ENCODE measurements around the gene NFU1. TPM values are rescaled to one million over a fixed set of nuclear protein-coding genes. Genes with fewer than 3 reads are reported as not detected.
A peak's percentile ranks its signal among the peaks of the same experiment; 100 is the strongest.
"Not testable (repeated sequence)": the region's sequence is repeated elsewhere in the genome, so short reads cannot be mapped to it uniquely, and the experiment has no call there.

NFU1 gene
- total RNA-seq, 1 donor from 2014 or later: 32.3 TPM

DNA sequence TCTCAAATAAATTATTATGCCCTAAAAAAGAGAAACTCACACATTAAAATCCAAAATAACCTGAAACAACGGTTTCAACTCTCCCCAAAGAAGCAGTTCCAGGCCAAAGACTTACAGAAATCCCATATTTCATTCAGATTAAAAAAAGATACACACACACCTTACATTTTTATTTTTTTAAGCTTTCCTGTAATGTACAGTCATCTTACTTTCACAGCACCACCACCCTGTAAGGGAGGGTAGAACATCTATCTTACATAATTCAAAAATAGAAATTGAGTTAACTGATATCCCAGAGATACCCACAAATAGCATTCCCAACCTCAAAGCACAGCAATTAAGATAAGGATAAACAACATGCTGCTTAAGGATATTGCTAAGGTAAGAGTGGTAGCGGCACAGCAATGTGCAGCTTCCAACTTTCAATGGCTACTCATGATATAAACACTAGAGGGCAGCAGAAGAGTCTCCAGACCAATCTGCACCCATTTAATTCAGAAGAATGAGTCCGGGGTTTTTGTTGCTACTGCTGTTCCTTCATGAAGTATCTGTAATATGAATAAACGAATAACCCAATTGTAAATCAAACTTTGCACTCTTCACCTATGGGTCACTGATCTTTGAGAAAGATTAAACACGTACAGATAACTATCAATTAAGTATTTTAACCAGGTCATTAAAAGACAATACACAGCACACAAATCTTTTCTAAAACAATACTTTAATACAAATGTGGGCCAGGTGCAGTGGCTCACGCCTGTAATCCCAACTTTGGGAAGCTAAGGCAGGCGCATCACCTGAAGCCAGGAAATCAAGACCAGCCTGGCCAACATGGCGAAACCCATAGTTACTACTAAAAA is 61.5 kb downstream of the NFU1 start:
- Mint-ChIP-seq H3K4me1 (peaks cover 18% of the 10 kb centered on the region), H3K4me3 (no peak overlapping the region), H3K9me3 (no peaks in the 10 kb centered on the region), H3K27ac (no peak overlapping the region), H3K27me3 (no peaks in the 10 kb centered on the region), H3K36me3 (ENCODE audit: low read depth) (peaks cover 14% of the 10 kb centered on the region)
- intact Hi-C loops (cut with micrococcal nuclease): loop anchor here (1.0 to 5.0 kb wide), 3 partner anchors 11 to 339 kb away; no protein-coding TSS in a partner anchor
- DNase-seq: peak; percentile 76

DNA sequence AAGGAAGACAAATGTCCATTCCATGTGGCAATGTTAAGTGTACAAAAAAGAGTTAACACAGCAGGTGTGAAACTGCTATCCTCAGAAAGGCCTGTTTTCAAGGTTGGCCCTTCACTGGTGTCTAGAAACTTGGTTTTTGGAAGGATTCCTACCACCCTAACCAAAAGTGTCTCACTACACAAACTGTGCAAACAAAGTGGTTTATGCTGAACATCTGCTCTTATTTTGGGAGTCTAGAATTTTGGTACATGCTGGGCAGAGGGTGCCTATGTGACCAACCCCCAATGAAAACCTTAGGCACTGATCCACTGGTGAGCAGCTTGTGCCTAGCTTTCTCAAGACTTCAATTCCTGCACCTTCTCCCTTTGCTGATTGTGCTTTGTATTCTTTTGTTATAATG is 64.5 kb downstream of the NFU1 start:
- no peak for DNase-seq
- H3K4me3 Mint-ChIP-seq: no peak overlapping the region
- H3K36me3 Mint-ChIP-seq (ENCODE audit: low read depth): peaks cover 35% of the 10 kb centered on the region
- H3K27me3 Mint-ChIP-seq: no peaks in the 10 kb centered on the region
- H3K9me3 Mint-ChIP-seq: no peaks in the 10 kb centered on the region
- intact Hi-C loops (cut with micrococcal nuclease): no loop called here
- H3K4me1 Mint-ChIP-seq: peaks cover 11% of the 10 kb centered on the region
- no peak overlapping the region for H3K27ac Mint-ChIP-seq

DNA sequence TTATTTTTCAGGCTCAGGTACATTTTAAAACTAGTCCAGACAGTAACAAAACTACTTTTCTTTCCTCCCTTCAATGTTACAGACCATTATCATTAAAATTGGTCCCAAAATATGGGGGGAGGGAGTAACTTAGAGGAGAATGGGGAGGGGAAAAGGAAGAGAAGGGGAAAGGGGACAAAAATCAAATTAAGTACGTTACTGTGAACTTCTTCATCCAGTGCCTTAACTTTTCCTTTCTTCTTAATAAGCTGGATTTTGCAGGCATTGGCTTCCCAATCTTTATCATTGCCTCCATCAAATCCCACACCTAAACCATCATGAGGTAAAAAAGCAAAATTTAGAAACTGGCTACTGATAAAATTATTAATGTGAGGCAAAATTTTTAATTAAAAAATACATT is 67.4 kb downstream of the NFU1 start:
- Mint-ChIP-seq H3K27me3 (no peaks in the 10 kb centered on the region), H3K27ac (no peak overlapping the region), H3K9me3 (no peaks in the 10 kb centered on the region), H3K36me3 (ENCODE audit: low read depth) (peaks cover 47% of the 10 kb centered on the region), H3K4me3 (no peak overlapping the region), H3K4me1 (no peaks in the 10 kb centered on the region)
- intact Hi-C loops (cut with micrococcal nuclease): no loop called here
- DNase-seq: no peak

GRCh38 chr2:69368588-69368987 is 68.6 kb downstream of the NFU1 start:
- Mint-ChIP-seq H3K4me3 (no peak overlapping the region), H3K27ac (no peak overlapping the region), H3K36me3 (ENCODE audit: low read depth) (peaks cover 51% of the 10 kb centered on the region), H3K27me3 (no peaks in the 10 kb centered on the region), H3K4me1 (no peaks in the 10 kb centered on the region), H3K9me3 (no peaks in the 10 kb centered on the region)
- intact Hi-C loops (cut with micrococcal nuclease): no loop called here
- no peak for DNase-seq

DNA sequence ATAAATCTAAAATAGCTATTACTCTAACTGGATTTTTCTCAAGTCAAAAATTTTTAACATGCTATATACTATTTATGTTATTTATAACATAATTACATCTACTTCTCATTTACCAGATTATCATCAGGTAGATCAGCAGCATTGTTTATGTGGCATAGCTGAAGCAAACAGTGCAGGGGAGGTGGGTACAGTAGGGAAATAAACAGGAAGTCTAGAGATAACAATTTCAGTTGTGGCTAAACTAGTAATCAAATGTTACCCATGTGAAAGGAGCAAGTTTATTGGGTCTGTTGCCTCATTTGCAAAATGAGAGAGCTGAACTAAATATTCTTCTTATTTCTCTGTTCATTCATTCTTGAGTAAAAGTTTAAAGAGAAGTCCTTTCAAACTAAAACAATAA is 77.9 kb downstream of the NFU1 start:
- H3K4me3 Mint-ChIP-seq: no peak overlapping the region
- peaks cover 50% of the 10 kb centered on the region for H3K36me3 Mint-ChIP-seq (ENCODE audit: low read depth)
- H3K27ac Mint-ChIP-seq: no peak overlapping the region
- no peaks in the 10 kb centered on the region for H3K9me3 Mint-ChIP-seq
- H3K4me1 Mint-ChIP-seq: no peaks in the 10 kb centered on the region
- intact Hi-C loops (cut with micrococcal nuclease): no loop called here
- H3K27me3 Mint-ChIP-seq: no peaks in the 10 kb centered on the region
- DNase-seq: no peak

GRCh38 chr2:69358914-69359313 is 78.3 kb downstream of the NFU1 start:
- Mint-ChIP-seq H3K4me3 (no peak overlapping the region), H3K36me3 (ENCODE audit: low read depth) (peaks cover 54% of the 10 kb centered on the region), H3K27ac (no peak overlapping the region), H3K4me1 (no peaks in the 10 kb centered on the region), H3K9me3 (no peaks in the 10 kb centered on the region), H3K27me3 (no peaks in the 10 kb centered on the region)
- intact Hi-C loops (cut with micrococcal nuclease): no loop called here
- DNase-seq: no peak

DNA sequence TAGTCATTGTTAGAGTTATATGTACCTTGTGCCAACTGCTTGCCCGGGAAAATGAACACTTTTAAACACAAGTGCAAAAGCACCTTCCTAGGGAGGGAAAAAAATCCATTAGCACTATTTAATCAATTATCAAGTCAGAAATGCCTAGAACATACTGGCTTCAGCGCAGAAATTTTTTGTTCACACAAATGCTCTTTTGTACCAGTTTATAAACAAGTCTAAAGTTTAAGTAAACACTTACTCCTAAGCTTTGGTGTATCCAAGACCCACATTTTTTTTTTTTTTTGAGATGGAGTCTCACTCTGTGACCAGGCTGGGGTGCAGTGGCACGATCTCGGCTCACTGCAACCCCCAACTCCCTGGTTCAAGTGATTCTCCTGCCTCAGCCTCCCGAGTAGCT is 80.8 kb downstream of the NFU1 start:
- no peak overlapping the region for H3K4me3 Mint-ChIP-seq
- DNase-seq: no peak
- no peaks in the 10 kb centered on the region for H3K9me3 Mint-ChIP-seq
- intact Hi-C loops (cut with micrococcal nuclease): no loop called here
- no peak overlapping the region for H3K27ac Mint-ChIP-seq
- H3K4me1 Mint-ChIP-seq: no peaks in the 10 kb centered on the region
- H3K27me3 Mint-ChIP-seq: no peaks in the 10 kb centered on the region
- H3K36me3 Mint-ChIP-seq (ENCODE audit: low read depth): peaks cover 46% of the 10 kb centered on the region

DNA sequence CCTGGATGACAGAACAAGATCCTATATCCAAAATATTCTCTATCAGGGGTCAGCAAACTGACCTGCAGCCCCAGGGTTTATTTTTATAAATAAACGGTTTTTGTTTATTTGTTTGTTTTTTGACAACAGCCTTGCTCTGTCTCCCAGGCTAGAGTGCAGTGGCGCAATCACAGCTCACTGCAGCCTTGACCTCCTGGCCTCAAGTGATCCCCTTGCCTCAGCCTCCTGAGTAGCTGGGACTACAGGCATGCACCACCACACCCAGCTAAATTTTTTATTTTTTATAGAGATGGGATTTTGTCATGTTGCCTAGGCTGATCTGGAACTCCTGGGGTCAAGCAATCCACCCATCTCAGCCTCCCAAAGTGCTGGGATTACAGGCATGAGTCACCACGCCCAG is 82.3 kb downstream of the NFU1 start:
- H3K4me3 Mint-ChIP-seq; DNase-seq; H3K9me3 Mint-ChIP-seq; intact Hi-C loops (cut with micrococcal nuclease); H3K27me3 Mint-ChIP-seq; H3K27ac Mint-ChIP-seq; H3K4me1 Mint-ChIP-seq: not testable (repeated sequence)
- peaks cover 44% of the 10 kb centered on the region for H3K36me3 Mint-ChIP-seq (ENCODE audit: low read depth)

- H3K4me1 Mint-ChIP-seq: no peaks in the 10 kb centered on the region
- no peaks in the 10 kb centered on the region for H3K27me3 Mint-ChIP-seq
- no peaks in the 10 kb centered on the region for H3K9me3 Mint-ChIP-seq
- no peak for DNase-seq
- intact Hi-C loops (cut with micrococcal nuclease): no loop called here
- H3K36me3 Mint-ChIP-seq (ENCODE audit: low read depth): peaks cover 46% of the 10 kb centered on the region
- no peak overlapping the region for H3K27ac Mint-ChIP-seq
- no peak overlapping the region for H3K4me3 Mint-ChIP-seq
These were observed 83.9 kb downstream of the NFU1 start for GRCh38 chr2:69353360-69353759.

DNA sequence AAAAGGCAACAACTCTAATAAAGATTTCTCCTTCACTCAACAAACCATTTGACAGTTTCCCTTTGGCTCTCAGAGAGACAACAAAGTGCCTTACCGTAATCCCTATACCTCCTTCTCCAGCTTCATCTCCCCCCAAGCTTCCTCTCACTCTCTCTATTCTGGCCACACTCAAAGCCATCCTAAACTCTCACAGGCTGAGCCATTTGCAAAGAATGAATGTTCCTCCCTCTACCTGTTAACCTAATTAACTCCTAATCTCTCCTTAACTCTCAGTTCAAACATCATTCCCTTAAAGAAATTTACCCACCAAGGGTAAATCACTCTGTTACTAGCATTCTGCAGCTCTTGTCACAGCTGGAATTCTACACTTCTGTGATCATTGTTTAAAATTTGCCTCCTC is 88.5 kb downstream of the NFU1 start:
- intact Hi-C loops (cut with micrococcal nuclease): no loop called here
- H3K36me3 Mint-ChIP-seq (ENCODE audit: low read depth): peaks cover 52% of the 10 kb centered on the region
- no peaks in the 10 kb centered on the region for H3K9me3 Mint-ChIP-seq
- no peaks in the 10 kb centered on the region for H3K27me3 Mint-ChIP-seq
- H3K27ac Mint-ChIP-seq: no peak overlapping the region
- H3K4me3 Mint-ChIP-seq: no peak overlapping the region
- DNase-seq: no peak
- H3K4me1 Mint-ChIP-seq: peaks cover 10% of the 10 kb centered on the region

Other genes with a start within 250 kb of the NFU1 start
- gene GFPT1, start 50.2 kb downstream of the NFU1 start, total RNA-seq: 48.8 and 50.6 TPM in 2 replicates
- 81.7 and 86.0 TPM in 2 replicates for gene AAK1, start 206.3 kb upstream of the NFU1 start, total RNA-seq